PC-3 (cell line): ENCODE results near the gene DHX32.

ENCODE experiments used
- CTCF ChIP-seq: fragments of 300-600 bp; sonication (generic); conservative IDR thresholded peaks from 2 replicates; pipeline ENCODE4 v1.5.1; 2017; ENCODE audit warnings: antibody characterized with exemption, low read depth, mild to moderate bottlenecking, low read length
- EZH2 ChIP-seq: fragments of 300-600 bp; sonication (generic); IDR thresholded peaks from one replicate; pipeline ENCODE4 v1.6.1; 2017; ENCODE audit warnings: antibody characterized with exemption, mild to moderate bottlenecking, low read length; ENCODE audit not compliant: unreplicated experiment

- TF ChIP-seq CTCF = no peak
- TF ChIP-seq EZH2 = no peak
These were observed 56.4 kb downstream of the DHX32 start for GRCh38 chr10:125824736-125825135.
